Measurements from ENCODE around the gene USP19. TPM values are rescaled to one million over a fixed set of nuclear protein-coding genes. Genes with fewer than 3 reads are reported as not detected.
A peak's percentile ranks its signal among the peaks of the same experiment; 100 is the strongest.

USP19 gene
- total RNA-seq, 1 experiment from 2014 or later = 66.3 TPM

GRCh38 chr3:49158103-49158709 is 37.6 kb upstream of the USP19 start:
- Histone ChIP-seq H3K14ac (ENCODE audit: insufficient read depth, low read length) (no peak overlapping the region), H2BK15ac (ENCODE audit: low read depth, low read length) (no peak overlapping the region), H4K8ac (replicated peaks; ENCODE audit: insufficient read length, low read depth, low read length) (no peak overlapping the region), H4K91ac (ENCODE audit: insufficient read length, low read depth, low read length) (no peak overlapping the region), H2BK20ac (ENCODE audit: low read depth, low read length, poor library complexity, severe bottlenecking) (no peak overlapping the region), H3K27ac (ENCODE audit: insufficient read length, low read depth, low read length) (no peak overlapping the region), H3K4me1 (ENCODE audit: insufficient read depth, low read length) (no peaks in the 10 kb centered on the region), H3K79me2 (ENCODE audit: insufficient read depth, low read length) (no peaks in the 10 kb centered on the region), H3K4me2 (ENCODE audit: insufficient read depth, insufficient read length, low read length) (no peak overlapping the region), H3K56ac (ENCODE audit: insufficient read length, low read depth, low read length) (no peak overlapping the region), H4K20me1 (ENCODE audit: control insufficient read depth, insufficient read depth, insufficient read length) (no peaks in the 10 kb centered on the region), H3K9ac (ENCODE audit: extremely low read depth, insufficient read length, low read length) (no peak overlapping the region), H2AK5ac (ENCODE audit: insufficient read length, low read length) (no peak overlapping the region), H2AFZ (ENCODE audit: low read length) (no peak overlapping the region), H3K23me2 (ENCODE audit: insufficient read length, low read depth, low read length, poor library complexity, severe bottlenecking) (no peaks in the 10 kb centered on the region), H3T11ph (ENCODE audit: low read length) (no peak overlapping the region), H3K4ac (ENCODE audit: low read depth, low read length) (no peak overlapping the region), H2BK120ac (ENCODE audit: low read depth, low read length, poor library complexity, severe bottlenecking) (no peak overlapping the region), H3K9me3 (ENCODE audit: control insufficient read depth, low read depth, low read length) (no peaks in the 10 kb centered on the region), H3K79me1 (ENCODE audit: insufficient read depth, low read depth, low read length, poor library complexity, severe bottlenecking) (no peaks in the 10 kb centered on the region), H3K27me3 (ENCODE audit: insufficient read depth, low read length) (no peaks in the 10 kb centered on the region), H2BK12ac (ENCODE audit: insufficient read length, low read depth, low read length) (no peak overlapping the region), H3K18ac (ENCODE audit: insufficient read length, low read depth, low read length) (no peak overlapping the region), H4K5ac (ENCODE audit: insufficient read length, low read depth, low read length) (no peak overlapping the region), H2BK5ac (ENCODE audit: insufficient read length, low read length) (no peak overlapping the region), H3K23ac (ENCODE audit: insufficient read length, low read depth, low read length) (no peak overlapping the region)
- DNase-seq = peak; percentile 65
- peaks cover 13% of the 10 kb centered on the region for H3K27me3 Mint-ChIP-seq (ENCODE audit: low read depth)
- H3K27ac Mint-ChIP-seq = no peak overlapping the region
- peaks cover 0 to 8% (median 4%) of the 10 kb centered on the region in 3 experiments; a peak in 3 of 7 replicates for H3K36me3 Mint-ChIP-seq (ENCODE audit: insufficient read depth in 1 of 3, low read depth in 3 of 3)
- H3K9me3 Mint-ChIP-seq = no peaks in the 10 kb centered on the region
- peaks cover 2 to 4% of the 10 kb centered on the region in 2 experiments; a peak in 3 of 4 replicates for H3K4me1 Mint-ChIP-seq
- no peak overlapping the region for H3K4me3 Mint-ChIP-seq
- TF ChIP-seq, protein P1, sequence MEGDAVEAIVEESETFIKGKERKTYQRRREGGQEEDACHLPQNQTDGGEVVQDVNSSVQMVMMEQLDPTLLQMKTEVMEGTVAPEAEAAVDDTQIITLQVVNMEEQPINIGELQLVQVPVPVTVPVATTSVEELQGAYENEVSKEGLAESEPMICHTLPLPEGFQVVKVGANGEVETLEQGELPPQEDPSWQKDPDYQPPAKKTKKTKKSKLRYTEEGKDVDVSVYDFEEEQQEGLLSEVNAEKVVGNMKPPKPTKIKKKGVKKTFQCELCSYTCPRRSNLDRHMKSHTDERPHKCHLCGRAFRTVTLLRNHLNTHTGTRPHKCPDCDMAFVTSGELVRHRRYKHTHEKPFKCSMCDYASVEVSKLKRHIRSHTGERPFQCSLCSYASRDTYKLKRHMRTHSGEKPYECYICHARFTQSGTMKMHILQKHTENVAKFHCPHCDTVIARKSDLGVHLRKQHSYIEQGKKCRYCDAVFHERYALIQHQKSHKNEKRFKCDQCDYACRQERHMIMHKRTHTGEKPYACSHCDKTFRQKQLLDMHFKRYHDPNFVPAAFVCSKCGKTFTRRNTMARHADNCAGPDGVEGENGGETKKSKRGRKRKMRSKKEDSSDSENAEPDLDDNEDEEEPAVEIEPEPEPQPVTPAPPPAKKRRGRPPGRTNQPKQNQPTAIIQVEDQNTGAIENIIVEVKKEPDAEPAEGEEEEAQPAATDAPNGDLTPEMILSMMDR (conservative IDR thresholded peaks at IDR 0.05) = peak; percentile 73
- WGBS (ENCODE audit: extremely low coverage, insufficient read length, low lambda C conversion rate) = no CpG with 5 or more reads among the region's 5 CpGs
